Activated naive CD4-positive, alpha-beta T cell treated with anti-CD3 and anti-CD28 coated beads, Interleukin-2, amount 50 U/mL, for 16 hours (primary cell): ENCODE measurements around the gene YIF1A.
A peak's percentile ranks its signal among the peaks of the same experiment; 100 is the strongest.

Source experiments
- DNase-seq: peaks from one replicate; pipeline ENCODE4 v3.0.0-alpha.2; 2020

YIF1A gene, protein sequence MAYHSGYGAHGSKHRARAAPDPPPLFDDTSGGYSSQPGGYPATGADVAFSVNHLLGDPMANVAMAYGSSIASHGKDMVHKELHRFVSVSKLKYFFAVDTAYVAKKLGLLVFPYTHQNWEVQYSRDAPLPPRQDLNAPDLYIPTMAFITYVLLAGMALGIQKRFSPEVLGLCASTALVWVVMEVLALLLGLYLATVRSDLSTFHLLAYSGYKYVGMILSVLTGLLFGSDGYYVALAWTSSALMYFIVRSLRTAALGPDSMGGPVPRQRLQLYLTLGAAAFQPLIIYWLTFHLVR

DNA sequence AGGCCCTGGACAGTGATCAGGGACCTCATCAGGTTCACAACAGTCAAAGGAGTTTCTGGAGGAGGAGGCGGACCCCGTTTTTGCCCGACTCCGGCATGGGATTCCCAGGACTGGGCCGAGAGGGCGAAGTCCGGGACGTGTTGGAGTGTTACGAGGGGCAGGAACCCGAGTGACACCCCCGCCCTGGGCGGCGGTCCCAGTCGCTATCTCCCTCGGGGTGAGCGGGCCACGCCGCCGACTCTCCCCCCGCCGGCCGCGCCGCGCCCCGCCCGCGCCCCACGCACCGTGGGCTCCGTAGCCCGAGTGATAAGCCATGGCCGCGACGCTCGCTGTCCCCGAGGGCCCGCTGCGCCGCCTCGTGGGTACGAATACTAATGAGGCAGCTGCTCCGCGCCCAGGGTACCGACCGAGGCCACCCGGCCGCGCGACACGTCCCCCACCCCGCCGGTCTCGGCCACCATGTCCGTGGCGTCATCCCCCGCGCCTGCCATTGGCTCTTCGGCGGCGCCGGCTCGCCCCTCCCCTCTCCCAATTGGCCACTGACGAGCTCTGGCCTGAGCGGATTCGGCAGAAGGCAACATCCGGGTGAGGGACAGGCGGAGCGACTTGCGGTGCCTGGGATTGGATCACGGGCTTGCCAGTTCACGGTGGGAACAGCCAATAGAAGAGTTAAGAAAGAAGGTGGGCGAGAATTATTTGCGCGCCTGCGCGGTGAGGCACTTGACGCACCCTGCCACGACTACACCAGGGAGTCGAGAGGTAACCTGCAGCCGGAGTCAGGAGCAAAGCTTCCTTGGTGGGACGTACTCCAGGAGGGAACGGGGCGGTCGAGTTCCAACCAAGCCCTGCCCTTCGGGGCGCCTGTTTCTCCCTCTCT is at the start of gene YIF1A:
YIF1A (minus strand) TSS at position 473 of the 877 bp plus-strand sequence; CDS start at position 315, 158 bp downstream.
- DNase-seq, result peak; percentile 99

DNA sequence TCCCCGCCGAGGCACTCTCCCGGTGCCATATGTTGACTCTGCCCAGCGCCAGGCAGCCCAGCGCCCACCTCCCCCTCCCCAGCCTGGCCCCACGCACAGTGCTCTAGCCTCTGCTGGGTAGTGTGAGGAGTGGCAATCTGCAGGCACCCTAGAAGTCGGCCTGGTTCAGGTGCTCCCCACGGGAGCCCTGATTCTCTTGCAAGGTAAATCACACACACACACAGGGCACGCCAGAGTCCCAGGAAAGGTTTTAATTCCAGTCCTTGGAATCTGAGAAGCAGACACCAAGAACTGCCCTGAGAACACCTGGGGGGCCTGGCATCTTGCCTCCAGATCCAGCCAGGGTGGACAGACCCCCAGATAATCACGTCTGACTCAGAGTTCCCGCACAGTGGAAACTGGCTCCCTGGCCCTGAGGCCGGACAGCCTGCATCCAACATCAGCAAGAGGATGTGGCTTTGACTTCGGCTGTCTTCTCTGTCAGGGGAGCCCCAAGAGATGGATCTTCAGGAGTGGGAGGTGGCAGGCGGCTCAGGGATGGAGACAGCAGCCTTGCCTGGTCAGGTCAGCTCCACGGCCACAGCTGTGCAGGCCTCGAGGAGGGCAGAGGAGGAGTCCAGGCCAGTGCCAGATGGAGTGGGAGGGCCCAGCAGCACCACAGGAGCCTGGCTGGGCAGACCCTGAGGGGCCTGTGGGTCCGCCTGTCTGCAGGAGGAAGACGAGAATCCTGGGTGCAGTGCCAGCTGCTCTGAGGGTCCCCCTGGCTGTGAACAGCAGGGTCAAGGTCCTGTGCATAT is 48.4 kb upstream of the YIF1A start:
- DNase-seq, result no peak

DNA sequence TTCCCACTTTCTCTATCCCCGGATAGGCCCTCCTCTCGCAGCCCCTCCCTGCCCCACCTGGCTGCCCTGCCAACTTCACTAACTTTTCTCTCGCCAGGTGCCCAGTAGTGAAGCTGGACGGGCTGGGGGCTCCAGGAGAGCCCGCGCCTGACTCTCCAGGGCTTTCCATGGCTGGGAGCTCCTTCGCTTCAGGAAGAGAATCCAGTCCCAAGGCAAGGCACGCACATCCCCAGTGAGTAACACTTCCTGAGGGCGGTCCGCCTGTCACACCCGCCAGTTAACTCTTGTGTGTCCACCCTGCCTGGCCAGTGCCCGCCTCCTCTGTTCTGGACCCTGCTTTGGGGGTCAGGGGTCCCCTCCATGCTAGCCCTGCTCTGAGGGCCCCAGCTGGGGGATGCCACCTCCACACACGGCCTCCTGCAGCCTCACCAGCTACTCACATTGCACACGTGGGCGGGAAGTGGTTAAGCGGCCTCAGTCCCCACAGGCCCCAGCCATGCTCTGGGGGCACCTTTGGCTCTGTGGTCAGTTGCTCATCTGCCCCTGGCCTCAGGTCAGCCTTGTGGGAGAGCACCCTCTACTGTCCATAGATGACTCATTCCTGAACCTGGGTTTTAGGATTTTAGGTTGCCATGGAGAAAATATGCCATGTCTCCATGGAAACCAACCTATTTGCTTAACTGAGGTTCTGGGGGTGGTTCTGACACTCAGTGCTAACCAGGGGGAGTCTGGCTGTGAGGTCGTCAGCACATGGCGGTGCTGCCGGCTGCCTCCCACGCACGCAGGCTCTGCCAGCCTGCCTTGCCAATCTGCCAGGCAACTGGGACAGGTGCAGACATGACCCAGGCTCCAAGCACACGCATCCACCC is 47.5 kb upstream of the YIF1A start, which contains the start of gene RIN1:
RIN1 (minus strand) TSS at position 201 of the 869 bp plus-strand sequence; CDS start at position 169, 32 bp downstream.
- no peak for DNase-seq

DNA sequence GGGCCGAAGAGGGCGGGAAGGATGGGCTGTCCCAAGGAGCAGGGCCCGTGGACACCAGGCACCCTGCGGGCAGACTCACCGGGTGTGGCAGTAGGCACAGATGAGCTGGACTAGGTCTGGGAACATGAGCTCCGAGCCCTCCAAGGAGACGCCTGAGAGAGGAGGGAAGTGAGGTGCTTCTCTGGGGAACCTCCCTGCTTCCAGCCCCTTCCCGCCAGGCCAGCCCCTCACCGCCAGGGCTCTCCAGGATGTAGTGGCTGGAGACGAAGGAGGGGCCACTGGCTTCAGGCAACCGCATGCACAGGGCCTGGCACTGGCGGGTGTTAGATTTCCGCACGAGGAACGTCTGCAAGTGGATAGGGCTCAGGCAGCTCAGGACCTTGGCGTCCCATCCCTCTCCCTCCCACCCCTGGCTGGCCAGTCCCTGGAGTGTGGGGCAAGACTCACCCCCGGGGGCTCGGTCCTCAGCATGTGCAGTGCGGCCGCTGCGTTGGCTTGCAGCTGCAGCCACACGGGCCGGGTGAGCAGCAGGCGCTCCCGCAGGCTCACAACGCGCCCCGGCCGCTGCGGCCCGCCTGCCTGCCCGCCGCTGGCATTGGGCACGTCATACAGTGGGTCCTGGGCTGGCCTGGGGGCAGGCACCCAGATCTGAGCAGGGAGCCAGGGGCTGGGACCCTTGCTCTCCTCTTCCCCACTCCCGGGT is 46.7 kb upstream of the YIF1A start:
- DNase-seq, result no peak

DNA sequence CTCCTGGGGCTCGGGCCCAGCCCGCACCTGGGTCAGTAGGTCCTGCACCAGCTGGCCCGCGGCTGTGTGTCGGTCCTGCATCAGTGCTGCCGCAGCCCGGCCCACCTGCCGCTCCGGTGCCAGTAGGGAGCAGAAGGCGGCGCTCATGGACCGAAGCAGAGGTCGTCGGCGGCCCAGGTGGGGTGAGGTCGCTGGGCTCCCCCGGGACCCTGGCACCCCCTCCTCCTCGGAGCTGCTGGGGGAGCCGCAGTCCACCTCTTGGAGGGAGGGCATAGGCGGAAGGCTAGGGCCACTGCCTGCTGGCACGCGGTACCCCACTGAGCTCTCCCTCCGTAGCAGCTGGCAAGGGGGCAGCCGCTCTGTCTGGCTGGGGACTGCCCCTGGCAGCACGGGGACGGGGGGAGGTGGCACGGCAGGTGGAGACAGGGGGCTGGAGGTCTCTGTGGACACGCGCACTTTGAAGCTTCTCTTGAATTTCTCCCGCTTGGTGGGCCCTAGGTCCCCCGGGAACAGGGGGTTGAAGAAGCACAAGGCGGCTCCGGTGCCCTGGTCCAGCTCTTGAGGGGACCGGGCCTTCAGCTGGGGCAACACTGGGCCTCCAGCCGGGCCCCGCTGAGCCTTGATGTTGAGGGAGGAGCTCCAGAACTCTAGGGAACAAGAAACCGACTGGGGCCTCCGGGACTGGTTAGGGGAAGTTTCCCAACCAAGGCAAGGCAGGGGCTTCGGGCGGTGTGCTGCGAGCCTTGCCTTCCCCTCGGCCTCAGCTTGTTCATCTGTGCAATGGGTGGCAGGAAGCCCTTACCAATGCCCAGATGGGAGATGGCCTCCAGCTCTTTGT is 45.9 kb upstream of the YIF1A start:
- DNase-seq, result no peak

DNA sequence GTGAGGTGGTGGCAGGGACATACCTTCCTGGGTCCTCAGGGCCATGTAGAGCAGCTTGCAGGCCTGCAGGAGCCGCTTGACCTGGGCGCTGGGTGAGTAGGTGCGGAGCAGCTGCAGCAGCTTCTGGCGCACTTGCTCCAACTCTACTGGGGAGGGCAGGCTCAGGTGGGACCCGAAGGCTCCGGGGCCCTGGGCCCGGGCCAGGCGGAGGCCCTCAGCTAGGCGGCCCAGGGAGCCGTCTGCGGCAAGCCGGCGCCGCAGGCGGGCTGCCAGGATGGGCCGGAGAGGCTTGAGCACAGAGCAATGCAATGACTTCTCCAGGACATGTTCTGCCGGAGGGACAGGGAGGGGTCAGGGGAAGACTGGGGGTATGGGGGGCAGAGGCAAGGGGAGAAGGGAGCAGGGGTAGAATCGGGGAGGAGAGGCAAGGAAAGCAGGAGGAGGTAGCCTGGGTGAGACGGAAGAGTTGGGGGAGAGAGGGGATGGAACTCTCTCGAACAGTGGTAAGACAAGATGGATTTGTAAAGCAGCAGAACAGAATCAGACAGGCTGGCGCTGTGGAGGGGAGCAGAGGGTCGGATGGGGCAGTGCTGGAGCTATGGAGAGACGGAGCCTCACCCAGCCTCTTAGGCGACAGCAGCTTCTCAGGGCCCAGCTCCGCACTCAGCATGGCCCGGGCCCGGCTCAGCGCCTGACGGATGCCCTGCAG is 45.1 kb upstream of the YIF1A start:
- DNase-seq, result no peak

DNA sequence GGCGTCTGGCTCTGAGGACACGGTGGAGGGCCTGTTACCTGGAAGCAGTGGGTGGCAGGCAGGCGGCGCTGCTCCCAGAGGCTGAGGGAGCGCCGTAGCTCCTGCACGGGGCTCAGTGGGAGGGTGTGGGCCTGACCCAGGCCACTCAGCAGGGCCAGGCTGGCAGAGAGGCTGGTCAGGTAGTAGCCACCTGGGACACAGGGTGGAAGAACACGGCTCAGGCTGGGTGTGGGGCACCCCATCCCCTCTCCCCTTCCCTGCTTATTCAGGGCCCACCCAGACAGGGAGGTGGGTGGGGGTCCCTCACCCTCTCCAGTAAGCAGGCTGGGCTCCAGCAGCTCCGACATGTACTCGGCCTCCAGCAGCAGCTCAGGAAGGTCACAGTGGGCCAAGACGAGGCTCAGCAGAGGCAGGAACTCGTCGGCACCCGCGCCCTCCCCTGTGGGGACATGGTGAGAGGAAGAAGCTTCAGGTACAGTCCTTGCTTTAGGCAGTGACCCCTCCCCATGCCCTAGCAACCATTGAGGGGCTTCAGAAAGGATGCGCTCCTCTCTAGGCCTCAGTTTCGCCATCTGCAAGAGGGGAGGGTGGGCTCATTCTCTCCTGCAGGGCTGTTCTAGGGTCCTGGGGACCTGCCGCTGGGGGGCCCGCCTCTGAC is 44.4 kb upstream of the YIF1A start:
- DNase-seq, result no peak

DNA sequence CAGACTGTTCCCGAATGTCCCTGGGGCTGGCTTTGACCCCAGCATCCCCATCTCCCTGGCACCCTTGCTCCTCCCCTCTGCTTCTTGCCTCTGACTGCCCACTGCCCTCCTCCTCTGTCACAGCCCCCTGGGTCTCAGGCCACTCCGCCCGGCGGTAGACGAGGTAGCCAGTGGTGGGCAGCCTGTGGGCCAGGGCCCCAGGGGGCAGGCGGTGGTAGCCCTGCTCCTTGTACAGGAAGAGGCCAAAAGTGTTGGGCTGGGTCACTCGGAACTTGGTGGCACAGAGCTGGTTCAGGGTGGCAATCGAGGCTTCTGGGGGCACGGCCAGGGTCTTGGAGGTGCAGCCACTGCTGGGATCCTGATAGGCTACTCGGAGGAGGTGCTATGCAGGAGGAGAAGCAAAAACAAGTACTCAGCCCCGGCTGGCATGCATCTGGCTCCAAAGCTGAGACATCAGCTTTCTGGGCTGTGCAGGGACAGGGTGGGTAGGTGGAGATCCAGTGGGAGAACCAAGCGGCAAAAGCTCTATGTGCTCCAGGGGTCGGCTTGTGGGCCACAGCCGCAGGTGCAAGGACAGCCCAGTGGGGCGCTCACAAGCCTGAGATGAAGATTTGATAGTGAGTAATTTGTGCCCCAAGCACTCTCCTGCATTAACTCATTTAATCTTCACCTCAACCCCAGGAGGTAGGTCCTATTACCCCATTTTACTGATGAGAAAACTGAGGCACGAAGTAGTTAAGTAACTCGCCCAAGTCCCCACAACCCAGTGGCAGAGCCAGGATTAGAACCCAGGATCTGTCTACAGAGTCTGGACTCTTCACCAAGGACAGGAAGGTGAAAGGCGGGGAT is 43.7 kb upstream of the YIF1A start:
- no peak for DNase-seq

DNA sequence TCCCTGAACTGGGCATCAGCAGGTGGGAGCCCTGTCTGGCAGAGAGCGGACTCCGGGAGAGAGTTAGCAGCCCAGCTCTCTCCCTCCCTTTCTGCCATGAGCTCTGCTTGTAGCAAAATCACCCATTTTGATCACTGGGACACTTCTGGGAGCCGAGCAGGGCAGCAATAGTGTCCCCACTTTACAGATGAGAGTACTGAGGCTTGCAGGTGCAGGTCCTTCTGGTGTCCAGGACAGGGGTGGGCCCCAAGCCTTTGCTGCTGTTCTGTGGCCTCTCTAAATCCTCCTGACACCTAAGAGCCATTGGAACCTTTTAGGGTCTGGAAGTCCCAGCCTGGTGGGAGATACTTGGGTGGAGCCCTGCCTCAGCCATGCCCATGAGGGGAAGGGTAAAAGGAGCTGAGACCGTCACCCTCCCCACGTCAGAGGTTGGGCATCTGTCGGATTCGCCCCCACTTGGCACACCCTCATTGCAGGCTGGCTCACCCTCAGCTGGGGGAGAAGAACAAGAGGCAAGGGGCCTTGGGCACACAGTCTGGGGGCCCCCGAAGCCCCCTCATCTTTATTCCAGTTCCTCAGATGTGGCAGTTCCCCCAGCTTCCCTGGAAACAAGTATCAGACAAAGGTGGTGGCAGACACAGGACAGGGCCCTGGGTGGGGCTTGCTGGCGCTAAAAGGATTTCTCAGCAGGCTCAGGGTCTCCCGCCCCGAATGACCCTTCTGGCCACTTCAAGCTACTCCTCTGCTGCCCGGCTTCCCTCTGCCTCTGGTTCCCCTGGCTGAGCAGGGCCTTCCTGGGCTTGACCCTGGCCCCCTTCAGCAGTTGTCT is 42.8 kb upstream of the YIF1A start:
- DNase-seq, result no peak

DNA sequence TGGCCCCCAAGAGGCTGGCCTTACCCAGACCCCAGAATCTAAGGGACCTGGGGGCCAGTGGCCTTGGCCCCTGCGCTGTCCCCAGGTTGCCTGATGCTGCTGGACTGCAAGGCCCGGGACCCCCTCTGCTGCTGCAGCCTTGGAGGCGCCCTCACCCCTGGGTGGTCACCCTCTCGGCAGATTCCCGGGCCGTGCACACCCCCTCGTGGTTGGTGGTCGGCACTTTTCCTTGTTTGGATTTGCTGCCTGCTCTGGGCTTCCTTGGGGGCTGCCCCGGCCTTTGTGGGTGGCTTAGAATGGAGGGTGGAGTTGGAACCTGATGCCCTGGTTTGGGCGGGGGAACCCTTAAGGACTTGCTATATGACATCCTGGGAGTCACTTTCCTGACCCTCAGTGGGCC is 42.0 kb upstream of the YIF1A start:
- DNase-seq, result no peak

DNA sequence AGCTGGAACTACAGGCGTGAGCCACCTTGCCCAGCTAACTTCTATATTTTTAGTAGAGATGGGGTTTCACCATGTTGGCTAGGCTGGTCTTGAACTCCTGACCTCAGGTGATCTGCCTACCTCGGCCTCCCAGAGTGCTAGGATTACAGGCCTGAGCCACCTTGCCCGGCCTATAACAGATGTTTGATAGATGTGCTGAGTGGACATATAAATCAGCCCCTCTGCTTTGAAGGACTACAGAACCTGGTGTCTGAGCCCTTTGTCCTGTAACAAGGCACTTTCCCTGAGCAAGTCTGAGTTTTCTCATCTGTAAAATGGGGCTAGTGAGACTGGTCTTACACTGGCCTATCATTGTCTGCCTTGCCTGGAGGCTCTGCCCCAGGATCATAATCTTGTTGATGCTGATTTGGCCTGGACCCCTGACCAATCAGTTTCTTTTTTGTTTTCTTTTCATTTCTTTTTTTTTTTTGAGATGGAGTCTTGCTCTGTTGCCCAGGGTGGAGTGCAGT is 40.3 kb upstream of the YIF1A start:
- no peak for DNase-seq

DNA sequence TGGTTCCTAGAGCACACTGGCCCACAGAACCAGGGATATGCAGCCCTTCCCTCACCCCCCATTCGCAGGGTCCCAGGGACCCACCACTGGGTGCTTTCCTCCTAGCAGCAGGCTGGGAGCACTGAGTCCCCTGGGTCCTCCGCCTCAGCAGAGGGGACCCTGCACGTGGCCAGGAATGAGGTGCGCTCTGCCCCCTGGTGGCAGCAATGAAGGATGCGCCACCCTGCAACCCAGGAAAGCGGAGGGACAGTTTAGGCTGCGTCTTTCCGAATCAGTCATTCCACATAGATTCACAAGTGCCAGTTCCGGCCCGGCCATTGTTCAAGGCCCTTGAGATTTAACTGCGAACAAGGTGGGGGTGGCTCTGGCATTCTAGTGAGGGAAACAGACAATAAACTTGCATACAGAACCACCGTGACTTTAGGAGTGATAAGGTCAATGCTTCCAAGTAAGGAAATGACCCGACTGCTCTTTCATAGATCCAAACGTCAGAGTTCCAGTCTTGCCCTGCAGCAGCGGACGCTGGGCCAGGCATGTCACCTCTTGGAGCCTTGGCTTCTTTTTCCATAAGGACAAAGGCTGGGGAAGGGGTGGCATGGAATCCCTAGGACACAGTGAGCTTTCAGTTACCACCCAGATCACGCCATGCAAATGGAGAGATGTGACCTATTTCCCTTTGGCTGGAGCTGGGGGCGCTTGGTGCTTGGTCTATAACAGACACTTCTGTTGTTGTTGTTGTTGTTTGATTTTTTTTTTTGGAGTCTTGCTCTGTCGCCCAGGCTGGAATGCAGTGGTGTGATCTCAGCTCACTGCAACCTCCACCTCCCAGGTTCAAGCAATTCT is 39.6 kb upstream of the YIF1A start:
- peak; percentile 81 for DNase-seq

DNA sequence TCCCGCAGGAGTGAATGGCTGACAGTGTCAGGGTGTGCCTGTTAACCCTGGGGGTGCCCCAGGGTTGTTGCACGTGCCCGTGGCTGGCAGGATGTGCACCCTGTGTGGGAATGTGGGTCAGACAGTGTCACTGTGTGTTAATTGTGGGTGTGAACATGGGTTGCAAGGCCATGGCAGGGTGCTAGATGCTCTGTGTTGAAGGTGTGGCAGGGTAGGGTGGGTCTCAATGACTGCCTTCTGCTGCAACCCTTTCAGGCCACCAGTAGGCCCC is 39.0 kb upstream of the YIF1A start:
- no peak for DNase-seq

DNA sequence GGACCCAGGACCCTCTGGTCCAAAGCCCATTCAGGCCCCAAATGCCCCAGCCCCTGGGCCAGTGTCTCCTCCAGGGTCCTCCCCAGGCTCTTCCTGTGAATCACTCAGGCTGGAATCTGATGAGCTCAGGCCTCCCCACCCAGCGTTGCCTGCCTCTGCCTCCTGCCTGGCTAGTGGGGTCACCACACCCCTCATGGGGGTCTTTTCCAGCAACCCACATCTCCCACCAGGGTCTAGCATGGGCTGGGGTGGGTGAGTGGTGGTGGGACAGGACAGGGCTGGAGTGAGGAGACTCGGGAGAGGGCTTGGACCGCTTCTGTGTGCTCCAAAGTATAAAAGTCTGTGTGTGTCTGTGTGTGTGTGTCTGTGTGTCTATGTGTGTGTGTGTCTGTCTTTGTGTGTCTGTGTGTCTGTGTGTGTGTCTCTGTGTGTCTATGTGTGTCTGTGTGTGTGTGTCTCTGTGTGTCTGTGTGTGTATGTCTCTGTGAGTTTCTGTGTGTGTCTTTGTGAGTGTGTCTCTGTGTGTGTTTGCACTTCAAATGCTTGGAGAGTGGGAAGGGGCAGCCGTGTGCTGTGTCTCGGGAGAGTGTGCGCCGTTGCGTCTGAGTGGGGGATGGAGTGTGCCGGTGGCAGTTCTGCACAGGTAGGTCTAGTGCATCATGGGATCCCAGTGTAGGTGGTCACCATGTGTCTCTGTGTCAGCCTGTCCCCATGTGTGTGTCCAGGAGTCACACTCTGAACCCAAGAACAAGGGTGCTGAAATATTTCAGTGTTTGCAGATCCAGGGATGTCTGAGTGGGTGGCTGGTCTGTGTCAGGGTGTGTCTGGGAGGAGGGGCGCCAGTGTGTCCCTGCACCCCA is 38.5 kb upstream of the YIF1A start:
- DNase-seq, result no peak
